CD4-positive, alpha-beta T cell treated with Interleukin-2 at 100 ng/mL for 4 hours (primary cell): ENCODE data around the gene S100A16.
"Not testable (repeated sequence)": the region's sequence is repeated elsewhere in the genome, so short reads cannot be mapped to it uniquely, and the experiment has no call there.

Experiments used
- DNase-seq: peaks from one replicate; pipeline ENCODE4 v3.0.0-alpha.2; 2020; ENCODE audit warnings: low spot score

S100A16 gene

GRCh38 chr1:153612755-153613331 lies at the start of gene S100A16:
Gene S100A16, minus strand, starts transcription at chr1:153613137. Its CDS starts 4,986 bp downstream, at chr1:153608151.
- no peak for DNase-seq

- no peak for DNase-seq
These were observed 49.3 kb upstream of the S100A16 start for GRCh38 chr1:153662269-153662668.

GRCh38 chr1:153661111-153661708 lies 48.3 kb upstream of the S100A16 start:
- no peak for DNase-seq

GRCh38 chr1:153659656-153660055 lies 46.7 kb upstream of the S100A16 start:
- DNase-seq, result no peak

GRCh38 chr1:153659175-153659534 lies 46.2 kb upstream of the S100A16 start:
- no peak for DNase-seq

- DNase-seq, result peak; percentile 90
These were observed 45.6 kb upstream of the S100A16 start, which contains the start of gene SNAPIN for GRCh38 chr1:153658400-153659174. Gene SNAPIN, plus strand, starts transcription at chr1:153658703. Its CDS starts 41 bp downstream, at chr1:153658744.

GRCh38 chr1:153655333-153655732 lies 42.4 kb upstream of the S100A16 start:
- DNase-seq, result no peak

- no peak for DNase-seq
These were observed 40.0 kb upstream of the S100A16 start for GRCh38 chr1:153652805-153653500.

GRCh38 chr1:153651771-153652170 lies 38.8 kb upstream of the S100A16 start:
- DNase-seq, result no peak

- no peak for DNase-seq
These were observed 36.9 kb upstream of the S100A16 start for GRCh38 chr1:153649863-153650235.

GRCh38 chr1:153649137-153649862 lies 36.4 kb upstream of the S100A16 start:
- DNase-seq, result peak; percentile 35

GRCh38 chr1:153648000-153648643 lies 35.2 kb upstream of the S100A16 start:
- DNase-seq, result no peak

GRCh38 chr1:153647346-153647714 lies 34.4 kb upstream of the S100A16 start:
- no peak for DNase-seq

GRCh38 chr1:153646672-153647345 lies 33.9 kb upstream of the S100A16 start:
- no peak for DNase-seq

- no peak for DNase-seq
These were observed 30.9 kb upstream of the S100A16 start for GRCh38 chr1:153643816-153644215.

- no peak for DNase-seq
These were observed 30.2 kb upstream of the S100A16 start for GRCh38 chr1:153643100-153643499.

- DNase-seq, result no peak
These were observed 29.2 kb upstream of the S100A16 start for GRCh38 chr1:153642161-153642560.

- DNase-seq, result no peak
These were observed 27.9 kb upstream of the S100A16 start for GRCh38 chr1:153640861-153641260.

GRCh38 chr1:153640213-153640612 lies 27.3 kb upstream of the S100A16 start:
- not testable (repeated sequence) for DNase-seq

GRCh38 chr1:153639280-153639679 lies 26.3 kb upstream of the S100A16 start:
- no peak for DNase-seq

GRCh38 chr1:153638261-153638660 lies 25.3 kb upstream of the S100A16 start:
- DNase-seq, result no peak
